Smooth muscle cell (in vitro differentiated cells): ENCODE measurements around the gene SHISA4. TPM values are rescaled to one million over a fixed set of nuclear protein-coding genes. Genes with fewer than 3 reads are reported as not detected.
A peak's percentile ranks its signal among the peaks of the same experiment; 100 is the strongest.

Experiments
- DNase-seq: peaks from one replicate; lab custom pipeline; 2025; ENCODE audit not compliant: unreplicated experiment; lab: John Stamatoyannopoulos, UW
- H2AFZ ChIP-seq: fragments of 200-600 bp; sonication (generic); 2 replicates; pipeline ENCODE4 v1.6.0; 2016; ENCODE audit warnings: antibody characterized with exemption, low read depth, mild to moderate bottlenecking
- H3F3A ChIP-seq: fragments of 200-600 bp; sonication (generic); 2 replicates; pipeline ENCODE4 v1.6.0; 2017; ENCODE audit warnings: antibody characterized with exemption, low read depth
- H3K27ac ChIP-seq: fragments of 200-600 bp; sonication (generic); 2 replicates; pipeline ENCODE4 v1.5.1; 2016; ENCODE audit warnings: low read depth, mild to moderate bottlenecking
- H3K27me3 ChIP-seq: fragments of 200-600 bp; sonication (generic); 2 replicates; pipeline ENCODE4 v1.6.1; 2016; ENCODE audit warnings: low read depth, mild to moderate bottlenecking
- H3K36me3 ChIP-seq: fragments of 200-600 bp; sonication (generic); 2 replicates; pipeline ENCODE4 v1.5.1; 2016; ENCODE audit warnings: low read depth
- H3K4me1 ChIP-seq: fragments of 200-600 bp; sonication (generic); 2 replicates; pipeline ENCODE4 v1.5.1; 2016; ENCODE audit warnings: low read depth
- H3K4me2 ChIP-seq: fragments of 200-600 bp; sonication (generic); 2 replicates; pipeline ENCODE4 v1.6.0; 2016; ENCODE audit warnings: mild to moderate bottlenecking
- H3K4me3 ChIP-seq: fragments of 200-600 bp; sonication (generic); 2 replicates; pipeline ENCODE4 v1.5.1; 2016; ENCODE audit warnings: mild to moderate bottlenecking
- H3K79me2 ChIP-seq: fragments of 200-600 bp; sonication (generic); 2 replicates; pipeline ENCODE4 v1.6.0; 2016; ENCODE audit warnings: low read depth, mild to moderate bottlenecking
- H3K9ac ChIP-seq: fragments of 200-600 bp; sonication (generic); 2 replicates; pipeline ENCODE4 v1.6.0; 2016; ENCODE audit warnings: low read depth
- H3K9me3 ChIP-seq: fragments of 200-600 bp; sonication (generic); replicated peaks from 2 replicates; pipeline ENCODE4 v1.5.1; 2016; ENCODE audit warnings: low read depth
- H4K20me1 ChIP-seq: fragments of 200-600 bp; sonication (generic); 2 replicates; pipeline ENCODE4 v1.6.0; 2016; ENCODE audit warnings: low read depth
- WGBS: methylation state at CpG from one replicate; pipeline ENCODE4 v1.1.7; 2016; ENCODE audit warnings: low lambda C conversion rate; 5-methylcytosine and 5-hydroxymethylcytosine counted together
- polyA plus RNA-seq: library from polyadenylated mRNA; unstranded; fragments of >200 nt; fragmentation: Nextera tagmentation; extraction: Ambion mirVana; gene quantifications from 2 replicates; pipeline ENCODE4 v1.2.1, GENCODE V29; 2016
- total RNA-seq: library from RNA; depleted of rRNA; stranded (reverse); fragments of >200 nt; gene quantifications from 2 replicates; pipeline ENCODE4 v1.2.3, GENCODE V29; 2014
- TF ChIP-seq, protein P1 (sequence below): fragments of 200-600 bp; sonication (generic); IDR thresholded peaks from 2 replicates; pipeline ENCODE4 v1.5.1; 2017; ENCODE audit warnings: borderline replicate concordance, mild to moderate bottlenecking, antibody characterized with exemption; ENCODE audit not compliant: insufficient read depth, poor library complexity, severe bottlenecking

SHISA4 gene
- total and polyA plus RNA-seq, 2 experiments from 2014 or later: 30.1 to 73.5 TPM

DNA sequence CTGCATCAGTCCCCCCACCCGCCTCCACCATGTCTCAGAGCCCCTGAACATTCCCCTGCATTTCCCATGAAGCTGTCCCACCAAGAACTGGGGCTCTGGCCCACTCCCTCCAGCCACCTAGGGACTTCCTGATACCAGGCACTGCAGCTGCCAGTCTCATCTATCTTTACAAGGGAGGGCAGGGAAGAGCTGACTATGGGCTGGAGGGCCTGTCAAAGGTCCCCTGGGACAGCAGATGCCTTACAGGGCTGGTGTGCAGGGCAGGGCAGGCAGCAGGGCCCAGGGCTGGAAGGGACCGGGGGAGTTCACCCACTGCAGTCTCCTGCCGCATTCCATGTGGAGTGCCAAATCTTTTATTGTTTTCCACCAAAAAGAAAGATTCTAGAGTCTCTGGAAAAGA lies 17.6 kb downstream of the SHISA4 start:
- 97% methylated on average over 3 of the region's 3 CpGs for WGBS
- Histone ChIP-seq H2AFZ (no peak overlapping the region), H3F3A (peaks cover 17% of the 10 kb centered on the region), H3K27ac (peak overlapping the region; percentile 15), H3K79me2 (no peaks in the 10 kb centered on the region), H3K4me3 (no peak overlapping the region), H3K9ac (no peak overlapping the region), H3K36me3 (no peaks in the 10 kb centered on the region), H3K27me3 (no peaks in the 10 kb centered on the region), H3K9me3 (no peaks in the 10 kb centered on the region), H3K4me2 (no peak overlapping the region), H3K4me1 (no peaks in the 10 kb centered on the region), H4K20me1 (no peaks in the 10 kb centered on the region)
- no peak for DNase-seq
- TF ChIP-seq, protein P1, sequence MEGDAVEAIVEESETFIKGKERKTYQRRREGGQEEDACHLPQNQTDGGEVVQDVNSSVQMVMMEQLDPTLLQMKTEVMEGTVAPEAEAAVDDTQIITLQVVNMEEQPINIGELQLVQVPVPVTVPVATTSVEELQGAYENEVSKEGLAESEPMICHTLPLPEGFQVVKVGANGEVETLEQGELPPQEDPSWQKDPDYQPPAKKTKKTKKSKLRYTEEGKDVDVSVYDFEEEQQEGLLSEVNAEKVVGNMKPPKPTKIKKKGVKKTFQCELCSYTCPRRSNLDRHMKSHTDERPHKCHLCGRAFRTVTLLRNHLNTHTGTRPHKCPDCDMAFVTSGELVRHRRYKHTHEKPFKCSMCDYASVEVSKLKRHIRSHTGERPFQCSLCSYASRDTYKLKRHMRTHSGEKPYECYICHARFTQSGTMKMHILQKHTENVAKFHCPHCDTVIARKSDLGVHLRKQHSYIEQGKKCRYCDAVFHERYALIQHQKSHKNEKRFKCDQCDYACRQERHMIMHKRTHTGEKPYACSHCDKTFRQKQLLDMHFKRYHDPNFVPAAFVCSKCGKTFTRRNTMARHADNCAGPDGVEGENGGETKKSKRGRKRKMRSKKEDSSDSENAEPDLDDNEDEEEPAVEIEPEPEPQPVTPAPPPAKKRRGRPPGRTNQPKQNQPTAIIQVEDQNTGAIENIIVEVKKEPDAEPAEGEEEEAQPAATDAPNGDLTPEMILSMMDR: no peak

DNA sequence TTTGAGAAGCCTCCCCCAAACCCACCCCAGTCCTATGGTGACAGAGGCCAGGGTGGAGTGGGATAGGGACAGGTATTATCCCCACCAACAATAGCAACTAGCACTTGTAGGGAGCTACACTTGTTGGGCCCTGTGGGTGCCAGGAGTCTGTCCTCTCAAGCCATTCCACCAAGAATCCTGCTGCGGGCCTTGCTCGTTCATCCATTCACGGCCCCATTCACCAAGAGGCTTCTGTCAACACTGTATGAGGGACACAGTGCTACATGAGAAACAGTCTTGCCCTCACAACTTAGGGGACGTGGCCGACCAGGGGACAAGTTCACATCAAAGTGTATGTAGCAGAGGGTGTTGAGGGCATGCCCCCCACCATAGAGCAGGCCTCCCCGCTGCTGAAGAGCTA lies 18.9 kb downstream of the SHISA4 start:
- 100% methylated on average over 6 of the region's 6 CpGs for WGBS
- Histone ChIP-seq H3K79me2 (no peaks in the 10 kb centered on the region), H3K4me3 (no peak overlapping the region), H3K4me2 (no peak overlapping the region), H3K36me3 (no peaks in the 10 kb centered on the region), H3K4me1 (peaks cover 8% of the 10 kb centered on the region), H2AFZ (no peak overlapping the region), H4K20me1 (no peaks in the 10 kb centered on the region), H3K9ac (no peak overlapping the region), H3K27me3 (no peaks in the 10 kb centered on the region), H3F3A (peaks cover 17% of the 10 kb centered on the region), H3K9me3 (no peaks in the 10 kb centered on the region), H3K27ac (no peak overlapping the region)
- DNase-seq: no peak
- TF ChIP-seq, protein P1: no peak

DNA sequence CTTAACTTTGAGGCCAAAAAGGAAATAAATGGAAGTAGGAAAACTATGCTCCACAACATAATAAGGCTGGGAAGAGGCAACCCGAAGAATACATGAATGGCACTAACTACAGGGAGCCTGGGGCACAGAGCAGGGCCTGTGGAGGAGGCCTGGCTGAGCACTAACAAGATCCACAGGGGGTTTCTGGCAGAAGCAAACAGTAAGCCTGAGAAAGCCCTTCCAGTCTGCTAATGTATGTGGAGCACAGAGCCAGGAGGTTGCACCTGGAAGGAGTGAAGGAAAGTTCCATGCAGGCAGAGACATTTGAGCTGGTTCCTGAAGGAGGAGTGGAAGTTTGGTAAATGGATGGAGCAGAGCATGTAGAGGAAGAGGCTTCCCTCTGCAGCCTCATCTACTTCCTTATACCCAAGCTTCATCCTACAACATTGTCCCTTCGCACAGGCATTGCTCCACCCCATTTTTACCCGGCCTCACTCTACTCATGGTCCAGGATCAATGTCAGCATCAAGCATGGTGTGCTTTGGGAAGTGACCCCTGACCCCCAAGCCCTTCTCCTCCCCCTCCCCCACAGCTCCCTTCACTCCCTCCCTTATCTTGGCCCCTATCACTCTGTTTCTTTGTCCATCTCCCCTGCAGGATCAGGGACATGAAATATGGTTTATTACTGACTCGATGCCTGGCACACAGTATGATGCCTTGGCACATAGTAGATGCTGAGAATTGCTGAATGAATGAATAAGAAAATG lies 23.3 kb downstream of the SHISA4 start:
- DNase-seq: no peak
- TF ChIP-seq, protein P1: no peak
- Histone ChIP-seq H3K27ac (no peak overlapping the region), H3K4me2 (no peak overlapping the region), H3K9me3 (no peaks in the 10 kb centered on the region), H3K36me3 (no peaks in the 10 kb centered on the region), H3K4me1 (peaks cover 8% of the 10 kb centered on the region), H3F3A (no peaks in the 10 kb centered on the region), H3K27me3 (no peaks in the 10 kb centered on the region), H3K9ac (no peak overlapping the region), H3K4me3 (no peak overlapping the region), H2AFZ (no peak overlapping the region), H4K20me1 (no peaks in the 10 kb centered on the region), H3K79me2 (no peaks in the 10 kb centered on the region)
- 89% methylated on average over 4 of the region's 4 CpGs for WGBS

DNA sequence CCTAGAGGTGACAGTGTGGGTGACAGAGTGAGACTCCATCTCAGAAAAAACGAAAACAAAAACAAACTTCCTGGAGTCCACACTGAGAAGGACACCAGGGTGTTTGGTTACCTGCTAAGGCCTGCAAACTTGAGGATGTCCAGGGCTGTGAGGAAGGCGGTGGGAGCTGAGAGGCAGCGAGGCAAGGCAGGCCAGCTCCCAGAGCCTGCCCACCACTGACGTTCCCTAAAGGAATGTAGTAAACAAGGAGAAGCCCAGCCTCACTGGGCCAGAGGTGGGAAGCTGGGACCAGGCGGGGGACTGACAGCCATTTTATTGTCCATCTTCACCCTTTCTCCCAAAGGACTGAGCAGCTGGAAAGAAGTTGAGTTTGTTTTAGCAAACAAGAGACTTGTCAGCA lies 24.1 kb downstream of the SHISA4 start:
- H3K36me3 ChIP-seq: no peaks in the 10 kb centered on the region
- no peaks in the 10 kb centered on the region for H3K27me3 ChIP-seq
- H4K20me1 ChIP-seq: no peaks in the 10 kb centered on the region
- TF ChIP-seq, protein P1: no peak
- H3K9me3 ChIP-seq: no peaks in the 10 kb centered on the region
- peaks cover 8% of the 10 kb centered on the region for H3K4me1 ChIP-seq
- no peak for DNase-seq
- 51% methylated on average over 5 of the region's 5 CpGs for WGBS
- no peaks in the 10 kb centered on the region for H3K79me2 ChIP-seq
- no peak overlapping the region for H3K27ac ChIP-seq
- H3F3A ChIP-seq: no peaks in the 10 kb centered on the region
- no peak overlapping the region for H3K4me3 ChIP-seq
- H2AFZ ChIP-seq: no peak overlapping the region
- no peak overlapping the region for H3K4me2 ChIP-seq
- no peak overlapping the region for H3K9ac ChIP-seq
